Nephron (organoid): ENCODE measurements around the gene MRPL42.

Source experiments
- H3K27ac Mint-ChIP-seq, 3 experiments: 2 replicates each; pipeline ENCODE4 v1.8.0; 2020; ENCODE audit warnings: mixed read lengths in 3 of 3, mild to moderate bottlenecking in 2 of 3, moderate library complexity in 1 of 3
- H3K27me3 Mint-ChIP-seq: 2 replicates; pipeline ENCODE4 v1.8.0; 2021; ENCODE audit warnings: low read depth, mild to moderate bottlenecking, moderate library complexity, mixed read lengths
- H3K36me3 Mint-ChIP-seq: 2 replicates; pipeline ENCODE4 v1.8.0; 2020; ENCODE audit warnings: low read depth, mixed read lengths
- H3K4me1 Mint-ChIP-seq: 2 replicates; pipeline ENCODE4 v1.8.0; 2020; ENCODE audit warnings: mixed read lengths
- H3K4me3 Mint-ChIP-seq, 3 experiments: 2 replicates each; pipeline ENCODE4 v1.8.0; 2020; ENCODE audit warnings: mild to moderate bottlenecking in 3 of 3, mixed read lengths in 3 of 3, moderate library complexity in 2 of 3
- H3K9me3 Mint-ChIP-seq: 2 replicates; pipeline ENCODE4 v1.8.0; 2020; ENCODE audit warnings: mixed read lengths
- TF ChIP-seq, protein P1 (sequence below), 3 experiments: fragments of 200-600 bp; sonication (generic); IDR thresholded peaks; one replicate each; pipeline ENCODE4 v1.5.0; 2021; ENCODE audit warnings: antibody characterized with exemption in 3 of 3; ENCODE audit not compliant: unreplicated experiment in 3 of 3

MRPL42 gene

DNA sequence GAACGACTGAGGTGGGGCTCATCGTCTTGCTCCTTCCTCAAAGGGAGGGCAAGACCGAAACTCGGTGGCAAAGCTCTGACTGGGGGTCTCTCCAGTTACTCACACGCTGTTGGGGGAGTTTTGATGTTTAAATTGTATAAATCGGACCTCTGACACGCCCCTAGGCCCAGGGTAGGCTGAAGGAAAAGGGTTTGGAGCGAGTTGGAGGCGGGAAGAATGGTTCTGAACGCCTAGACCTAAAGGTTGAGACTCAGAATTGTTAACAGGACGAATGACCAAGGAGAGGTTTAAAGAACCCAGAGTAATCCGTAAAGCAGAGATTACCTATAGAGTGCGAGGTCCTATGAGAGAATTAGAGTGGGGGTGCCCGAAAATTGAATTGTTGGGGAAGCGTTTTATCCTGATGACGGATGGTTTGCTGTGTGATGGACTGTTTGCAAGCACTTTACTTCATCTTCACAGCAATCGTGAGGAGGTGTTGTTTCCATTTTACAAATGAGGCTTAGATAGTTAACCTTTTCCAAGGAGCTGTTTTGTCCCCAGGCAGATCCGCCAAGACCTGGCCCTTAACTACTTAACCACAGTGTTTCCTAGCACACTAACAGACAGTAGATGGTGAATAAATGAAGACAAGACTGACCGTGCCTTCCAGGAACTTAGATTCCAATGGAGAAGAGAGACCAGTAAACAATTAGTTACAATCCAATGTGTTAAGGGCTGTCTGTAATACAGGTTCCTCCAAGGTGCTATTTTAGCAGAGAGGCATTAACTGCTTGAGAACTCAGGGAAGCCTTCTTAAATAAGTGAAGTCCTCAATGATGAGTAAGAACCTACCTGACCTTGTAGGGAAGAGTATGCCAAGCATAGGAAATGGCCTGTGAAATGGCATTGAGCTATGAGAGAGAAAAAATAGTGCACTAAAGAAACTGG is 24.6 kb upstream of the MRPL42 start:
- H3K27ac Mint-ChIP-seq = peak overlapping the region; percentile 96 to 99 (median 99)
- H3K4me1 Mint-ChIP-seq = peaks cover 36% of the 10 kb centered on the region
- H3K36me3 Mint-ChIP-seq = no peaks in the 10 kb centered on the region
- TF ChIP-seq, protein P1, sequence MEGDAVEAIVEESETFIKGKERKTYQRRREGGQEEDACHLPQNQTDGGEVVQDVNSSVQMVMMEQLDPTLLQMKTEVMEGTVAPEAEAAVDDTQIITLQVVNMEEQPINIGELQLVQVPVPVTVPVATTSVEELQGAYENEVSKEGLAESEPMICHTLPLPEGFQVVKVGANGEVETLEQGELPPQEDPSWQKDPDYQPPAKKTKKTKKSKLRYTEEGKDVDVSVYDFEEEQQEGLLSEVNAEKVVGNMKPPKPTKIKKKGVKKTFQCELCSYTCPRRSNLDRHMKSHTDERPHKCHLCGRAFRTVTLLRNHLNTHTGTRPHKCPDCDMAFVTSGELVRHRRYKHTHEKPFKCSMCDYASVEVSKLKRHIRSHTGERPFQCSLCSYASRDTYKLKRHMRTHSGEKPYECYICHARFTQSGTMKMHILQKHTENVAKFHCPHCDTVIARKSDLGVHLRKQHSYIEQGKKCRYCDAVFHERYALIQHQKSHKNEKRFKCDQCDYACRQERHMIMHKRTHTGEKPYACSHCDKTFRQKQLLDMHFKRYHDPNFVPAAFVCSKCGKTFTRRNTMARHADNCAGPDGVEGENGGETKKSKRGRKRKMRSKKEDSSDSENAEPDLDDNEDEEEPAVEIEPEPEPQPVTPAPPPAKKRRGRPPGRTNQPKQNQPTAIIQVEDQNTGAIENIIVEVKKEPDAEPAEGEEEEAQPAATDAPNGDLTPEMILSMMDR (IDR thresholded peaks at IDR 0.05; ENCODE audit: unreplicated experiment in 3 of 3) = no peak
- no peaks in the 10 kb centered on the region for H3K9me3 Mint-ChIP-seq
- peak overlapping the region; percentile 97 to 99 (median 98) for H3K4me3 Mint-ChIP-seq
- H3K27me3 Mint-ChIP-seq = no peaks in the 10 kb centered on the region

DNA sequence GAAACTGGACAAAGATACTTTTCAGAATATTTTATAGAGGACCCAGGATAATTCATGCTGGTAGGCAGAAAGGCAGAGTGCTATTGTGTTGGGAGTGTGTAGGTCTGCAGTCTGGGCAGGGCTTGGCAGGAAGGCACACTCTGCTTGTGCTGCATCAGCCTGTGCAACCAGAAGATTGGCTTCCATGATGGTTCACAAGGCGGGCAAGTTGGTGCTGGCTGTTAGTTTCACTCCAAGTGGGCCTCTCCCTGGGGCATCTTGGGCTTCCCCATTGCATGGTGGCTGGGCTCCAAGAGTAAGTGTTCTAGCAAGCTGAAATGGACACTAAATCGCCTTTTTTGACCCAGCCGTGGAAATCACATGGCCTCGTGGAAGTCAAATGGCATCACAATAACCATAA is 23.7 kb upstream of the MRPL42 start:
- Mint-ChIP-seq H3K4me3 (peak overlapping the region in 2 of 3 experiments; percentile 19 to 97), H3K36me3 (no peaks in the 10 kb centered on the region), H3K27me3 (no peaks in the 10 kb centered on the region), H3K4me1 (peaks cover 28% of the 10 kb centered on the region), H3K9me3 (no peaks in the 10 kb centered on the region), H3K27ac (peak overlapping the region in 1 of 3 experiments; percentile 99)
- TF ChIP-seq, protein P1 (IDR thresholded peaks at IDR 0.05; ENCODE audit: unreplicated experiment in 3 of 3) = no peak

DNA sequence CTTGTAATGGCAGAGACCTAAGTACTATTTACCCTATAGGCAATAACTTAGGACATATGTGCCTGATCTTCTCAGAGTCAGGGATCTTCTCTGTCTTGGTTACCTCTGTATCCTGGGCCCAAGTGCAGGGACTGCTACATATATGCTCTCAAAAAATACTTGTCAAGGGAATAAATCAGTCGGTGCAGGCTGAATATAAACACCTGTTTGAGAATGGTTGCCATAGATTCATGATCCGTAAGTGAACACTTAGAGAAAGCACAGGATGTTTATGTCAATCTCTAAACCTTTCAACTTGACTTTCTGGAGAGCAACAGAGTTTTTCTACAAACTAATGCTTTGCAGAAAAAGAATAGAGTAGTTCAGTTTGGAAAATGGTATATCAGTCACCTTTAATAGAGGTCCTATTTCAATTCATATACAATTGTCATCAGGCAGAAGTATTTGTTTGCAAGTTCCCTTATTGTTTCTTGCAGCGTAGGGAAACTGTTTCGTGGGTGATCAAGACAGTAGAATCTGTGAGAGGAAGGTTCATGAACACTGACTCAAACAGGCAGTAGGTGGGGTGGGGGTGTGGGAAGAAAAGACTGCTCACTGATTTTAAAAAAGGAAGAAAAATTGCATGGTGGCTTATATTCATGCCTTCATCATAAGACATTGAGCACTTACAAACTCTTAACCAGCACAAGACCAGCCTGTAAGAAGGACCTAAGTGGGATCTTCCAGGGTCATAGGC is 19.6 kb upstream of the MRPL42 start:
- peaks cover 5% of the 10 kb centered on the region for H3K4me1 Mint-ChIP-seq

DNA sequence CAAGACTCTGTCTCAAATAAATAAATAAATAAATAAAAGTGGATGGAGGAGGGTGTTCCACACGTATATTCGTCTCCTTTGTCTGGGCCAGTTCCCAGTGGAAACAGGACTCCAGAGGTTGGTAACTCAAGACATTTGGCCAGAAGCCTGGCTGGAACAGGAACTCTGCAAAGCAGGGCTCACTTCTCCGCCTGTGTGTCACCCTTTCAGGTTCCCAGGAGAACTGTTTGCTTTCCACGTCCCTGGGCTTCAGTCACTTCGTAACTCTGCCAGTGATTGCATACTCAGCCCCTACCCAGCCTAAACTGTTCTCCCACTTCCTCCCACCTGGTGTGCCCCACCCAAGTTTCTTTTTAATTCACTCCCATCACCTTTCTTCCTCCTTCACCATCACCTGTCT is 18.5 kb upstream of the MRPL42 start:
- Mint-ChIP-seq H3K4me1 (no peaks in the 10 kb centered on the region), H3K27me3 (no peaks in the 10 kb centered on the region), H3K27ac (no peak overlapping the region), H3K4me3 (no peak overlapping the region), H3K9me3 (no peaks in the 10 kb centered on the region), H3K36me3 (no peaks in the 10 kb centered on the region)
- TF ChIP-seq, protein P1 (IDR thresholded peaks at IDR 0.05; ENCODE audit: unreplicated experiment in 3 of 3) = no peak

More for the DNA sequence above, 19.6 kb upstream of the MRPL42 start:
- TF ChIP-seq, protein P1 (IDR thresholded peaks at IDR 0.05; ENCODE audit: unreplicated experiment in 3 of 3) = no peak
- Mint-ChIP-seq H3K27me3 (no peaks in the 10 kb centered on the region), H3K36me3 (no peaks in the 10 kb centered on the region), H3K9me3 (no peaks in the 10 kb centered on the region), H3K4me3 (no peak overlapping the region), H3K27ac (no peak overlapping the region)

DNA sequence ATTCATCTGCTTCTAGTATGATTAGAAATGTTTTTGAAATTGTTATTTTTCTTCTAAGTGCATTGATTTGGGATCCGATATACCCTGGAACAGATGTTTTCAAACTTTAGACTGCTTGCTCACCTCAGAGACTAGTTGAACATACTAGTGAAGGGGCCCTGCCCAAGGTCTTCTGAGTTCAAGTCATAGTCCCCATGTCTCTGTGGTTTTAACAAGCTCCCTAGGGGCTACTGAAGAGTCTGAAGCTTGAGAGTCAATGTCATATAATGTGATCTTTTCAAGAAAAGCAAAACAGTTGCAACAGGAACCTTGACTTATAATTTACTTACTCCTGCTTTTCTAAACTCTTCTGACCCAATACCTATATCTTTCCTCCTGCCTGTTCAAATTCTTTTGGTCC is 18.0 kb upstream of the MRPL42 start:
- Mint-ChIP-seq H3K9me3 (no peaks in the 10 kb centered on the region), H3K4me1 (no peaks in the 10 kb centered on the region), H3K4me3 (no peak overlapping the region), H3K36me3 (no peaks in the 10 kb centered on the region), H3K27ac (no peak overlapping the region), H3K27me3 (no peaks in the 10 kb centered on the region)
- TF ChIP-seq, protein P1 (IDR thresholded peaks at IDR 0.05; ENCODE audit: unreplicated experiment in 3 of 3) = no peak
